NCI-H82 (cell line): ENCODE results near the gene PPM1H.
A peak's percentile ranks its signal among the peaks of the same experiment; 100 is the strongest.

Experiments
- DNase-seq: peaks from one replicate; lab custom pipeline; 2025; lab: John Stamatoyannopoulos, UW

The PPM1H gene

DNA sequence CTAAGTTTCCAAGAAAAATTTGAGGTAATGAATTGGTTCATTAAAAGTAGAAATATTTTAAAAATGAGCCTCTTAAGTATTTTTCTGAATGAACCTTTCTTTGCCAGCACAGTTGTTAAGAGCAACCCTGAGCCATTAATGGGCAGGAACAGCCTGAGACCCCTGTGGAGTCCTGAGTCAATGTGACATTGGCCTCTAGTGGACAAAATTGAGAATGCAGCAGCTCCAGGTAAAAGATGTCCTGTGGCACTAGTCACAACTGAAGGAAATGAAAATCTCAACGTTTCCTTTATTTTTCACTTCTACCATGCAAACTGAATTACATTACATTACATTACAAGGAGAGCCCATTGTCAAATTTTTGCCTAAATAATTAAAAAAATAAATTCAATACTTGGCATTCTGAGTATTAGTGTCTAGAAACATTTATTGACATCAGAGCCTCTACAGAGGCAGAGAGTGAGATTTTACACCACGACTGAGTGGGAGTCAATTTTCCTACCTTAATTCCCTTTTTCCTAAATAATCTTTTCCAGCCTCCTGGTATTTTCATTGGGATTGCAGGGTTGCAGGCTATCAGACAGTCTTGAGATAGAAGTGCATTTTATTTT is 135.7 kb downstream of the PPM1H start:
- peak; percentile 92 for DNase-seq

DNA sequence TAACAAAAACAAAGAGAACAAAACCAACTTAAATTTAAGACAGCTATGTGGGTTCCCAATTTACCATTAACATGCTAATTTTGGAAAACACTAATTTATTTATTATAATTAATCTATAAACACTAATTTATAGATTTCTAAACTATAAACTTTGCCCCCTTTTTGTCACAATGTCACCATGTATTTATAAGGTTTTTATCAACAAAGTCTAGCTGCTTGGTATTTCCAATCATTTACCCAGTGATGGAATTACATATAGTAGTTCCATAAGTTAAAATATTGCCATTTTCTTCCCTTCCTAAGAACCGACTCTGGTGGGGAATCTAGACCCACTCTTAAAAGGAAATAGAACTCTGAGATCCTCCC is 140.7 kb downstream of the PPM1H start:
- no peak for DNase-seq

DNA sequence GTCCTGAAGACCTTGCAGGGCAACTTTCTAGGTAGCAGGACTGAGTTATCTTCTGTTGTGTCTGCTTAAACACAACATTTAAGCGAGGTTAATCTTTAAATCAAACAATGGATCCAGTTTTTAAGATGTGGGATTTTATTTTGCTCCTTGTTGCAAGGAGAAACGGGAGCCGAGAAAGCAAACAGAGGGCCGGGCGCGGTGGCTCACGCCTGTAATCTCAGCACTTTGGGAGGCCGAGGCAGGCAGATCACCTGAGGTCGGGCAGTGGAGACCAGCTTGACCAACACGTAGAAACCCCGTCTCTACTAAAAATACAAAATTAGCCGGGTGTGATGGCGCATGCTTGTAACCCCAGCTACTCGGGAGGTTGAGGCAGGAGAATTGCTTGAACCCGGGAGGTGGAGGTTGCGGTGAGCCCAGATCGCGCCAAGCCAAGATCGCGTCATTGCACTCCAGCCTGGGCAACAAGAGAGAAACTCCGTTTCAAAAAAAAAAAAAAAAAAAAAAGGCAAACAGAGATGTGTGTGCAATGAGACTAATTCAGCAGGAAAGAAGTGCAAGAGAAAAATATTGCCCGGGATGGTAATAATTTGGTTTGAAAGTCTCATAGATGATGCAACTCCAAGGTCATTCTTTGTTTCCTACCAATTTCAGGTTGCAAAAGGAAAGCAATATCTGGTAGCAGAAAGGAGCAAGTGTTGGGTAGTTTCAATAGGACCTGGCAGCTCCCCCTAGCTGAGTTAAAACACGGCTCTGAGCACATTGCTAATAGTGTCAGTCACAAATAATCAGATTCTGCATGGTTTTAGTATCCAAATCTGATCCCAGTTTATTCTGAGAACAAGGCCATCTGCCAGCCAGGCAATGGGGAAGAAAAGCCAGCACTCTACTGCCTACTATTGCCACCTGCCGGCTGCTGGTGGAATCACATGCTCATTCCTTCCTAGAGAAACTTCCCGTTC is 141.4 kb downstream of the PPM1H start:
- peak; percentile 98 for DNase-seq

DNA sequence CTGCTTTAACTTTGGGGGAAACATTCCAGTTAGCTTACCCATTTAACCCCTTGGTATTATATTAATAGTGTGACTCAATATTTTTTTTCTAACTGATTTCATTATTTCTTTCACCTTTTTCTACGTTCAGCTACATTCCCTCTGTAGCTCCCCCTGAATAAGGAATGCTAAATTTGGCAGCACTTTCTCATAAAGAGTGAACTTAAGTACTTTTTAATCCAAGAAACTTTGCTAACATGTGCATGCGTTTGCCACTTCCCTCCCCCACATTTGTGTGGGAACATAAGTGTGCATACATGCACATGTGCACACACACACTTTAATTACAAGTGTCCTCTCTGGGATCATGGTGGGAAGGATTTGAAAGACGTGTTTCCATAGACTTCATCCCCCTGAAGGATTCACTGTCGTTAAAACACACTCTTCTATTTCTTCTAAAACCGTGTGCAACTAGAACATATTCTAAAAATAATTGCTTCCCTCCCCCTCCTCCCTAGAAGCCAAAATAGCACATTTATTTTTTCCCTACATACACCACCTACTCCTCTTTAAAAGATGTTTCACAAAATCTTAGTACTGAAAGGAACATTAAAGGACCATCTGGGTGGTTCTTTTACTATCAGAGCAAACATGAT is 142.6 kb downstream of the PPM1H start:
- peak; percentile 29 for DNase-seq

DNA sequence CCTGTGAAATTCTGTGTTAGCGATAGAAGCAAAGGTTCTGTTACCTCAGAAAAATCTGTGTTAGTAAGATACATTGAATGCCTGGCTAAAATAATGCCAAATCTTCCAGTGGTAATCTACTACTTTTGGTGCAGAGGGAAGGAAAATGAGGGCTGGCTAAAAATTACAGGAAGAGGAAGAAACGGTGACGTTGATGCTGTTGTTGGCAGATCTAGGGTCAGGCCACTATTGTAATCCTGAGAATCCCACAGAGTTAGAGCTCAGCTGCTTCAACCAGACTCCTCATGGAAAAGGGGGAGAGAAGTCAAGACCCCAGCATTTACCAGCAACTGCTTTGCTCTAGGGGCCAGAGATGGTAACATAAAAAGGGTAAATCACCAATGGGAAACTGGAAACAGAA is 145.1 kb downstream of the PPM1H start:
- DNase-seq = no peak

DNA sequence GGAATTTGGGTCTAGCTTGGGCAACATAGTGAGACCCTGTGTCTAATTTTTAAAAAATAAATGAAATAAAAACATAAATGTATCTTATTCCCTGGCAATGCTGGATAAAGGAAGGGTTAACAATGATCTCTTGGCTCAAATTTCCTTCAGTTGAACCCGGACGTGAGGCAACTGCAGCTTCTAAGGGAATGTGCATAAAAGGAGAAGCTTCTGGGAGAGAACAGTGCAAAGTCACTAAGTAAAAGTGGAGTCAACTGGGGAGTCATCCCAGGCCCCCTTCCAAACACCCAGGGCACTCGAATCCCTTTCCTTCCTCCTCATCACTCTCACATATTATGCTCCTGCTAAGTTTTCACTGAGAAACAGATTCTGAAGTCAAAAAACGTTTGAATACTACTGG is 147.3 kb downstream of the PPM1H start:
- no peak for DNase-seq

DNA sequence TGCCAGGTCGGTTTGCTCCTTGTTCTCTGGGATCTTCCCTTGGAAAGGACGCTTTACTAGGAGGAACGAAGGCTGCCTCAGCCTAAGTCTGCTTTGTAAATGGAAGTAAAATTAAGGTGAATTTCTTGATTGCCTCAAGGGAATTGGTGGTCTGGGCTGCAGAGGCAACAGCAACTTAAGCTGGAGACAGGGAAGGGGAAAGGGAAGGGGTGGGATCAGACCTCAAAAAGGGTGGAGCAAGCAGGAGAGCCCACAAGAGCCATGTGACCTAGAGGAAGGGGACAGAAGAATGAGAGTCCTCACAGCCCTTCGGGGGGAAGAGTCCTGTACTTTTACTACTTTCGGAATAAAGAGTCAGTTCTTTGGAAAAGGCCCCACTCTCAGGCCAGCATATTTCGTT is 147.9 kb downstream of the PPM1H start:
- DNase-seq = peak; percentile 7

DNA sequence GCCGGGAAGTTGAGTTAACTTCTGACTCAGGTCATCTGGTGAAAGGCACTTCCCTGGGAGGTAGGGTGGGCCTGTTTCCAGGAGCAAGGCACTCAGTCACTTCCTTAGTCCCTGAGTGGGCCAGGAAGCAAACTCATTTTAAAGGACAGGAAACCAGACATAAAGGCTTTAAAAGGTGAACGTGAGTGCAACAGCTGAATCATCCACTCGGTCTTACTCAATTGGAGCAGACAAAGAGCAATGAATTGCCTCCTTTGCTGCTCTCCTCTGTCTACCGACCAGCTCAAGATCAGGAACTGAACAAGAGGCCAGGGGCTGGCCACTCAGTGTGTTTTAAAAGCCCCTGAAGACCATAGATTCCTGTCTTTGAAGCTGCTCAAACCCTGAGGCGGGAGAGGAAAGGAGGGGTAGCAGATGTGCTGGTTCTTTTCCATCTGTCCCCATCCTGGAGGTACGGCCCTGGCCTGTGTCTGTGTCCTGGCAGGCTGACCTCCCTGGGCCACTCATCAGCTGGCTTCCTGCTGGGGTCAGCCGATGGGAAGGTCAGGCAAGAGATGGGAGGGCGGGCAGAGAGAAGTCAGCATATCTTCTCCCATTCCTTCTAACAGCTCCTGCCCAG is 148.9 kb downstream of the PPM1H start:
- DNase-seq = no peak

DNA sequence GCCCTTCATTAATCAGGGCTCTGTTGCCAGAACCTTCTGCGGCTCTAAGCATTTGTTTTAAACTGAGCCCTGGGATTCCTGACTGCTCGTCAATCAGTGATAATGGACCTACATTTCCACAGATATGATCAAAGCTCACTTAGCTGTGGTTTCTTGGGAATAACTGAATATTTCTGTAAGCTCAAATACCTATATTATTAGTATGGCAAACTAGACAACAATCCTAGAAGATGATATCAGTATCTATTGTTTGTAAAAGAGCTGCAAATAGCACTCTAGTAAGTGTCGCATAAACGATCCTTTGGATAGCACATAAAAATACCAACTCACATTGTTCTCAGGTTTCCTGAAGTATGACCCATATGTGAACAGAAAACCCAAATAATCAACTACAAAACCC is 150.4 kb downstream of the PPM1H start:
- no peak for DNase-seq

DNA sequence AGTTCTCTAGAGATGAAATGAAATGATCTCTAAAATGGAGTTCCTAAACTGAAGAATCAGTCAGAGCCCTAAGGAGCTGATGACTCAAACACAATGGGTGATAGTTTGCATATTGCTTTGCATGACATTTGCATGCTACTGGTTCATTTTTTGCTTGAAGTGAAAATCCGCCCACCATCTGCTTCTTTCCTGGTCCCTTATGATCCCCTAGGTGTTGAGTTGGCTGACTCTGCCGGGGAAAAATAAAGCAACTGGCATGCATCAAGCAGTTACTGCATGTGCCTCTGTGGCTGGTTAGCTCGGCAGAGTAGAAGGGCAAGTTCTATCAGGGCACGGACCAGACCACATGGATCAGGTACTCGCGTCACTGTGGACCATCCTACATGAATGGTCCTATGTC is 151.1 kb downstream of the PPM1H start:
- peak; percentile 39 for DNase-seq

DNA sequence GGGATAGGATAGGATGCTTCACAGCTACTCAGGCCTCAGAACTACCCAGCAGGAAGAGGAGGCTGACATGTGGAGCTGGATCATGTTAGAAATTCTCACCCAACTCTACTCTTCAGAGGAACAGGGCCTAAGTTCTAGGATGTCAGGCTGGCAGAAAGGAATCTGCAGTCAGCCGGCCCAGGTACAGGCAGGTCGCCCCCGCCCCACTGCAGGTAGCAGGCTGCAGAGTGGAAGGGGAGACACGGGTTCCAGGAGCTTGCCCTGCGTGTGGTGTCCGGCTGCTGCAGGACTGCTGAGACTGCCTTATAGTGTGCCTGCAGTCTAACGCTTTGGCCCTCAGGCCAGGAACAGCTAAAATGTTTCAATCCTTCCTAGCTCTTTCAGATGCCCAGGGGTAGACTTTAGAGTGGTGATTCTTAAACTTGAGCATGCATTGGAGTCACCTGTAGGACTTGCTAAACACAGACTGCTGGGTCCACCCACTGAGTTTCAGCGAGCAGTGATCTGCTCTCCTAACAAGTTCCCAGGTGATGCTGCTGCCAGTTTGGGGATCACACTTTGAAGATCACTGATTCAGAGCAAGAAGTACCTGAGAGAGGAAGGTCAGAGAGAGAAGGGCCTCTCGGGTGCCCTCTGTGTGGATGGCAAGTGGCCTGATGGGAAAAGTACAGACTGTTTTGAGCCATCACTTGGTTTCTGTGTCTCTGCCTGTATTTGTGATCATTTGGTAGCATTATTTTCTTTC is 153.6 kb downstream of the PPM1H start:
- no peak for DNase-seq

DNA sequence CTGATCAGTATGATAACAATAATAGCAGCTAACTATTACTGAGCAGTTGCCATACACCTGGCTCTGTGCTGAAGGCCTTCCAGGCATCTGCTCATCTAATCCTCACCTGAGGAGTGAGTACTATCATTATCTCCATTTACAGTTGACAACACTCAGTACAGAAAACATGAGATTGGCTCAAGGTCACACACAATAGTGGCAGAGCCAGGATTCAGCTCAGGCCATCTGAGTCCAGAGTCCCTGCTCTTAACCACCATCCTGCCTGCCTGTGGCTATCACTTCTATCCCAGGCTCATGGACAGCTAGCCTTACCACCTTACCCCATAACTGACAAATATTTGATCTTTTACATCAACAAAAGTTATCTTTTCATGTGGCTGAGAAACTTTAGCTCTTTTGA is 155.5 kb downstream of the PPM1H start:
- no peak for DNase-seq

DNA sequence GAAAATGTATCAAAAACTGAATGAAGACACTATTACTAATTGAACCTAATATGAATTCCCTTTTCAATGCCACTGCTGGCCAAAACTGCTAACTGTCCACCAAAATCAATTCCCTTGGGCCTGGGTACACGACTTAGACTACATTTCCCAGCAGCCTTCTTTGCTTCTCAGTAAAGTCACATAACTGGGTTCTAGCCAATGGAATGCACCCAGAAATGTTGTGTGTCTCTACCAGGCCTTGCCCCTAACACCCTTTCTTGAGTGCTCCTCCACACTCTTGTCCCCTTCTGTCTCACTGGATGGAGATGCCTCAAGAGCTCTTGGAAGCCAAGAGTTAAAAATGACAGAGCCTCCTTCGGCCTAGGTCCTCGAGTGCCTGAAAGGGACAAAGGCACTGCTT is 156.8 kb downstream of the PPM1H start:
- DNase-seq = no peak

DNA sequence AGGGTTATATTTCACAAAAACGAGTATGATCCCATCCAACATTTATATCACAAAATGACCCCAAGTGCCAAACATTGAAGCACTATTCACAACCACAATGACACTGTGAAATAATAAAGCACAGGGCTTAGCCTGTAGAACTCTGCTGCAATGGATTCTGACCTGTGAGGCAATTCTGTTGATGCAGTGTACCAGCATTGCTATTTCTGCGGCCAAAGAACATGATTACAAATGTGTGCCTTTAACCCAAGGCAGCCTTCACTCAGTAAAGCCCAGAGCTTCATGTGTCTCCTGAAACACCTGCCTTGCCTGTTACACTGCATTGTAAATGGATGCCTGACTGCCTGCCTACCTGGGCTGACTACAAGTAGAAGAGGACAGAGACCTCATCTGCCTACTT is 158.0 kb downstream of the PPM1H start:
- no peak for DNase-seq

DNA sequence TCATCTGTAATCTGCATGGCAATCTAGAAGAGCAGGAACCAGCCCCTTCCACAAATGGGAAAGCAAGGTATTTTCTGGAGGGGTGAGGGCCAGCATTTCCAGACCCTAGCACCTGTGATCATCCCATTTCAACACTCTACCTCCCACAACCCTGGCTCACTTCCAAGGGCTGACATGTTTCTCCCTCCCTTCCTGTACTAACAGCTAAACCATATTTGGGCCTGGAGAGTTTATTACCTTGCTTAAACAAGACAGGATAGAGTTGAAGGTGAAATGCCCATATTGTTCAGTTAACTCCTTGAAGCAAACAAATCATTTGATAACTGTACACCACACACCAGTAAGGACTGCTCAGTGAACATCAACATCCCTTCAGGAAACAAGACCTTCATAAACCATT is 158.4 kb downstream of the PPM1H start:
- DNase-seq = no peak

DNA sequence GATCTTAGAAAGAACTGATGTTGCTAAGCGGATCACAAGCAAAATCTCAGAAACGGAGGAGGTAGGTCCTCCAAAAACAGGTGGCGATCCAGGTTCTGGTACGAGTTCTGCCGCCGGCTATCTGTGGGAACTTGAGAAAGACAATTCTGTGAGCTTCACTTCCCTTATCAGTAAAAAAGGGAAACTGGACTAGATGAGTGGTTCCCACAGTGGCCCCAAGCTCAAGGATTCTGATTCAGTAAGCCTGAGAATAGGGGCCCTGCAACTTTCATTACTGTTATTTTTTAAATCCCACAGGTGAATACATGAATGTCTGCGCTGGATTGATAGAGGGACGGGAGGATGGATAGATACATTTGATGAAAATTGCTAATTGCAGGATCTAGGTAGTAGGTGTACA is 160.2 kb downstream of the PPM1H start:
- DNase-seq = no peak

DNA sequence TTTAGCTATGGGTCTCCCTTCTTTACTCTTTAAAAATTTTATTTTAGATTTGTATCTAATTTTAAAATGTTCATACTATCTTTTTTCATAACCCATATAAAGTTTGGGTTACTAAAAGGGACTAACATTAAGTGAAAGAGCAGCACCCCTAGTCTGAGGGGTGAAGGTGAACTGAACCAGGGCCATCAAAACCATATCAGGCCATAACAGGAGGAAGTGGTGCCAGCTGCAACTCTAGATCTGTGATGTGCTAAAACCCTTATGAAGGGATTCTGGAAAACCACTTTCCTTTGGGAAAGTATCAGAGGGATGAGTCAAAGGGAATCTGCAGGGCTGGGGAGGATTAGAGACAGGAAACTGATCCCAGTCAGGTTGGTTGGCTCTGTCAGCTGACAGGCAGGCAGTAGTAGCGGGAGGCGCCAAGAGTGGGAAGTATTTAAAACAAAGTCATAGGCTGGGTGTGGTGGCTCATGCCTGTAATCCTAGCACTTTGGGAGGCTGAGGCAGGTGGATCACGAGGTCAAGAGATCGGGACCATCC is 162.5 kb downstream of the PPM1H start:
- peak; percentile 31 for DNase-seq

DNA sequence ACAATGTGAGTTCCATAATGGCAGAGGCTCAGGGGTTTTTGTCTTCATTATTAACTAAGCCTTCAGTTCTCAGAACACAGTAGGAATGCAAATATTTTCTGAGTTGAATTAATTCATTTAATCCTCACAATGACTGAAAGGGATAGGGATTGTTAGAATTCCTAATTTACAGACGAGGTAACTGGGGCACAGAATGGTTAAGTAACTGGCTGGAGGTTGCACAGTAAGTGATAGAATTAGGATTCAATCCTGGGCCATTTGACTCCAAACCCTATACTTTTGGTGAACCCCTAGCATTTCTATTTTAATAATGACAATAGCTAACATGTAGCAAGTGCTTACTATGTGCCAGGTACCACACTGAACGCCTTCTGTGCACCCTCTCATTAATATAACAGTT is 163.1 kb downstream of the PPM1H start:
- no peak for DNase-seq

DNA sequence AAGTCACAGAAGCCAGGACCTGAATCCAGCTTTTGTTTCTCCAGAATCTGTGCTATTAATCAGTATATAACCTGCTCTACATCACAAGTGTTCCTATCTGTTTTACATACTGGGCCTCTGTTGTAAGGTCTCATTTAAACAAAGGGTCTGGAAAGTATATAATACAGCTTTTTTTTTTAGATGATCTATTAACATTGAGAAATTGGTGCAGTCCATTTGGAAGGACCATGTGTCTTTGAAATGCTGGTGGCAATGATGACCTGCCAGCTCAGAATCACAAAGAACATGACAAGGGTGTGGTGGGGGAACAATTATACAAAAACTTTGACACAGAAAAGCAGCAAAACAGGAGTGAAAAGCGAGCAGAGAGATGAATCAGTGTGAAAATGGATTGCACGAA is 164.6 kb downstream of the PPM1H start:
- no peak for DNase-seq

DNA sequence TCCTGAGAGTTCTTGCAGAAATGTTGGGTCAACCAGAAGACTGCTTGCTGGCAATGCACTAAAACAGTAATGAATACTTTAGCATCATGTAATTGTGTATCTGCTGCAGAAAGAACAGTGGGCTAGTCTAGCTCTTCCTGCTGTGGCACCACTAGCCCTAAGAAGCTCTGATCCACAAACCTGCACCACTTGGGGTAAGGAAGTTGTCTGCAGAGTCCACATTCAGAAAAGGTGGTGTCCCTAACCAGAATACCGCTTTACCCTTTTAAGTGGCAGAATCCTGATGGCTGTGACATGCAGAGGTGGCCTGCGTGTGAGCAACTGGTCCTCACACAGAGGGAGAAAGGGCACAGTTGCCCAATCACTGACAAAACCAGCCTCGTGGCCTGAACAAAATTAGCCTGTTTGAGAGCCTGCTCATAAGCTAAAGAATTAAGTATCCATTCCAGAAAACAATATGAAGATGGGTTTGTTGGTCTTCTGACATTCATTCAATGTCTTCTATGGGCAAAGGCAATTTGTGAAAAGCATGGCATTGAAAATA is 165.8 kb downstream of the PPM1H start:
- DNase-seq = no peak

DNA sequence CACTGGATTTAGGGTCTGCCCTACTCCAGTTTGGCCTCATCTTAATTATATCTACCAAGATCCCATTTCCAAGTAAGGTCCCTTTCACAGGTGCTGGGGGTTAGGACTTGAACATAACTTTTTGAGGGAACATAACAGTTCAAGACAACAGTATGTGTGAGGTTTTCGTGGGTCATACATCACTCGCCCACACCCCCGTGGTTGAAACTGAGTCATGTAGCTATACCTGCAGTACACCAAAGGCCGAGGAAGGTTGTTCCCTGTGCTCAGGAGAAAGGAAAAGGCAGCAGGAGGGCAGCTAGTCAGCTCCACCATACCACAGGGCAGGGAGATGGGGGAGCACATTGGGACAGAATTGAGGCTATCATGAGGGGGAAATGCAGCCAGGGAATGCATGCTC is 167.0 kb downstream of the PPM1H start:
- no peak for DNase-seq
